Activated T-helper 1 cell treated with anti-CD3 and anti-CD28 coated beads, Interleukin-12 subunit alpha, Interleukin-12 subunit beta, Interleukin-2, Interleukin-4 antibody, amounts not matched to agents 30 ng/mL and 10 ng/mL and 1 ng/mL, durations not matched to agents 14 hours and 24 hours and 36 hours (primary cell): ENCODE data around the gene CUX1. TPM values are rescaled to one million over a fixed set of nuclear protein-coding genes. Genes with fewer than 3 reads are reported as not detected.

Source experiments
- DNase-seq: peaks from one replicate; pipeline ENCODE4 v3.0.0; 2021; ENCODE audit warnings: low spot score
- H3K27ac Mint-ChIP-seq: one replicate; pipeline ENCODE4 v1.8.0; 2021; ENCODE audit warnings: mild to moderate bottlenecking, mixed read lengths
- H3K27me3 Mint-ChIP-seq: one replicate; pipeline ENCODE4 v1.8.0; 2022; ENCODE audit warnings: mild to moderate bottlenecking, moderate library complexity, mixed read lengths; ENCODE audit not compliant: insufficient read depth
- H3K36me3 Mint-ChIP-seq: one replicate; pipeline ENCODE4 v1.8.0; 2021; ENCODE audit warnings: low read depth, mixed read lengths
- H3K4me1 Mint-ChIP-seq: one replicate; pipeline ENCODE4 v1.8.0; 2021; ENCODE audit warnings: low read depth, mixed read lengths
- H3K4me3 Mint-ChIP-seq: one replicate; pipeline ENCODE4 v1.8.0; 2021; ENCODE audit warnings: mild to moderate bottlenecking, moderate library complexity, mixed read lengths
- H3K9me3 Mint-ChIP-seq: one replicate; pipeline ENCODE4 v1.8.0; 2021; ENCODE audit warnings: mixed read lengths
- intact Hi-C: fragments of 100-400 bp; cut with micrococcal nuclease; formaldehyde crosslinking; loops from one replicate; pipeline ENCODE4 v1.15.1; 2024
- total RNA-seq: library from RNA; stranded (reverse); gene quantifications from 2 replicates; pipeline ENCODE4 v1.2.3, GENCODE V29; 2022

The CUX1 gene
- total RNA-seq, 1 donor from 2014 or later: 26.9 TPM

DNA sequence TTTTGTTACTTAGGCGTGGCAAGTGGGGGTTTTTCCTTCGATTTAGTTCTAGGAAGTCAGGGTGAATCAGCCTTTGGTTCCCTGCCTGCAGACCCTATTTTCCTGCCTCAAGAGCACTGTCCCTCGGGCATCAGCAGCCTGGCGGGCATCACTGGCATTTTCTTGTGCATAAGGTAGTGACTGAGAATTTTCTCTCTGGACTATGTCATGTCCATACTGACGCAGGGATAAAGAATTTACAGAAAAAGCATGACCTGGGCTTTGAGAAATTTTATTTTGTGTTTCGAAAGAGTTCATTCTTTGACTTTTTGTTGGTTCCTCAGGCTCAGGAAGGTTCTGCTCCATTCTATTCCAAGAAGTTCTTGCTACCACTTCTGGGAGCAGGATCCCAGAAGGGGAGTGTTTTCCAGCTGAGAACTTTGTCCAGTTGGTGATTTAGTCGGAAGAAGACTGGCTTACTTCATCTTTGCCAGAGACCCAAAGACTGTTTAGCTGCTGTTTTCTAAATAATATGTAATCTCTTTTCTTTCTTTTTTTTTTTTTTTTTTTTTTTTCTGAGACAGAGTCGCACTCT, 255.3 kb downstream of the CUX1 start:
- H3K4me3 Mint-ChIP-seq: no peak overlapping the region
- no peaks in the 10 kb centered on the region for H3K27me3 Mint-ChIP-seq
- DNase-seq: no peak
- peaks cover 2% of the 10 kb centered on the region for H3K36me3 Mint-ChIP-seq
- intact Hi-C loops: no loop called here
- H3K9me3 Mint-ChIP-seq: peaks cover 6% of the 10 kb centered on the region
- H3K4me1 Mint-ChIP-seq: no peaks in the 10 kb centered on the region
- no peak overlapping the region for H3K27ac Mint-ChIP-seq

GRCh38 chr7:102073931-102074880, 256.8 kb downstream of the CUX1 start:
- no peak overlapping the region for H3K27ac Mint-ChIP-seq
- peaks cover 6% of the 10 kb centered on the region for H3K9me3 Mint-ChIP-seq
- H3K27me3 Mint-ChIP-seq: no peaks in the 10 kb centered on the region
- H3K4me3 Mint-ChIP-seq: no peak overlapping the region
- peaks cover 2% of the 10 kb centered on the region for H3K36me3 Mint-ChIP-seq
- no peaks in the 10 kb centered on the region for H3K4me1 Mint-ChIP-seq
- DNase-seq: no peak
- intact Hi-C loops: no loop called here

- intact Hi-C loops: no loop called here
- H3K27ac Mint-ChIP-seq: no peak overlapping the region
- no peak overlapping the region for H3K4me3 Mint-ChIP-seq
- no peaks in the 10 kb centered on the region for H3K4me1 Mint-ChIP-seq
- no peaks in the 10 kb centered on the region for H3K27me3 Mint-ChIP-seq
- H3K9me3 Mint-ChIP-seq: peaks cover 6% of the 10 kb centered on the region
- DNase-seq: no peak
- peaks cover 2% of the 10 kb centered on the region for H3K36me3 Mint-ChIP-seq
Observed at GRCh38 chr7:102075126-102075525, 257.7 kb downstream of the CUX1 start.

- no peaks in the 10 kb centered on the region for H3K4me1 Mint-ChIP-seq
- H3K36me3 Mint-ChIP-seq: peaks cover 2% of the 10 kb centered on the region
- H3K27me3 Mint-ChIP-seq: no peaks in the 10 kb centered on the region
- H3K9me3 Mint-ChIP-seq: peaks cover 6% of the 10 kb centered on the region
- intact Hi-C loops: no loop called here
- H3K27ac Mint-ChIP-seq: no peak overlapping the region
- no peak overlapping the region for H3K4me3 Mint-ChIP-seq
- no peak for DNase-seq
Observed at GRCh38 chr7:102075553-102076135, 258.2 kb downstream of the CUX1 start.

DNA sequence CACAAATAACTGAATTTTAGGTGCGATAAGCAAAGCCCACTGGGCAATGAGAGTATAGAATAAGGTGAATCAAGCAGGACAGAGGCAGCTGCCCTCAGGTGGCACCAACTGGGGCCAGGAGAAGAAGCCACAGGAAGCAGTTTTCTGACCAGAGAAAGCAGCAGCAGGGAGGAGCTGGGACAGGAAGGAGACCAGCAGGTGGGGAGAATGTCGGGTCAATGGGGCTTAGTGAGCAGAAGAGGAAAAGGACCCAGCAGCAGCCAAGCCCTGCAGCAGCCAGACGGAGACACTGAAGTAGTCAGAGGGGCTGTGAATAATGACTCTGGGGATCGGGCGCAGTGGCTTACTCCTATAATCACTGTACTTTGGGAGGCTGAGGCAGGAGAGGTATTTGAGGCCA, 259.7 kb downstream of the CUX1 start:
- no peaks in the 10 kb centered on the region for H3K4me1 Mint-ChIP-seq
- H3K27ac Mint-ChIP-seq: no peak overlapping the region
- H3K27me3 Mint-ChIP-seq: no peaks in the 10 kb centered on the region
- DNase-seq: no peak
- no peaks in the 10 kb centered on the region for H3K36me3 Mint-ChIP-seq
- peaks cover under 1% of the 10 kb centered on the region for H3K9me3 Mint-ChIP-seq
- intact Hi-C loops: no loop called here
- no peak overlapping the region for H3K4me3 Mint-ChIP-seq

DNA sequence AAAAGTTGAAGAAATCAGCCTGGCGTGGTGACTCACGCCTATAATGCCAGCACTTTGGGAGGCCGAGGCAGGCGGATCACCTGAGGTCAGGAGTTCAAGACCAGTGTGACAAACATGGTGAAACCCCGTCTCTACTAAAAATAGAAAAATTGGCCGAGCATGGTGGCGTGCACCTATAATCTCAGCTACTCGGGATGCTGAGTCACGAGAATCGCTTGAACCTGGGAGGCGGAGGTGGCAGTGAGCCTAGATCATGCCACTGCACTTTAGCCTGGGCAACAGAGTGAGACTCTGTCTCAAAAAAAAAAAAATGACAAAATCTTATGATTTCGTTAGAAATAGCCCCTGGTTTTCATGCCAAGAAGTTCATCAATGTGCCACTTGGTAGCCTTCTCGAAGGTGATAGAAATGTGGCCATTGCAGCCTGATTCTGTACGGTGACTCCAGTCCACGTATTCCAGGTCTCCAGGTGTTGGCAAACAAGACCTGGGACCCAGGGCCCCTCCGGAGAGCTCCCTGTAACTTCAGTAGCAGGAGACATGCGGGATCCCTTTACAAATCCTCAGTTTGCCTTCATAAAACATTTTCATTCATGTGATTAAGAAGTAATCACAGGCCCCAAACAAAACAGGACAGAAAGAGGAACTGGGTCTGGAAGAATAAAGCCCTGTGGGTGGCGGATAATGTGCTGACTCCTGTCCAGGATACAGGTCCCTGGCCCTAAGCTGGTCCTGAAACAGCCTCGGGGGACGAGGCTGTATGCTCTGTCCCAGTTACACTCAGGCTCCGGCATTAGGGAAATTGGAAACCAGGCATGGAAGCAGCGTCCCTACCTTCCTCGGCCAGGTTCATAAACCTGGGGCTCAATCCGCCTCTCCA, 262.0 kb downstream of the CUX1 start:
- no peaks in the 10 kb centered on the region for H3K27me3 Mint-ChIP-seq
- H3K9me3 Mint-ChIP-seq: no peaks in the 10 kb centered on the region
- no peaks in the 10 kb centered on the region for H3K36me3 Mint-ChIP-seq
- intact Hi-C loops: no loop called here
- no peak overlapping the region for H3K27ac Mint-ChIP-seq
- DNase-seq: no peak
- H3K4me3 Mint-ChIP-seq: no peak overlapping the region
- H3K4me1 Mint-ChIP-seq: no peaks in the 10 kb centered on the region

GRCh38 chr7:102080019-102080433, 262.6 kb downstream of the CUX1 start:
- H3K27ac Mint-ChIP-seq: no peak overlapping the region
- DNase-seq: no peak
- intact Hi-C loops: no loop called here
- H3K4me3 Mint-ChIP-seq: no peak overlapping the region
- peaks cover 4% of the 10 kb centered on the region for H3K9me3 Mint-ChIP-seq
- H3K36me3 Mint-ChIP-seq: no peaks in the 10 kb centered on the region
- no peaks in the 10 kb centered on the region for H3K27me3 Mint-ChIP-seq
- H3K4me1 Mint-ChIP-seq: no peaks in the 10 kb centered on the region

DNA sequence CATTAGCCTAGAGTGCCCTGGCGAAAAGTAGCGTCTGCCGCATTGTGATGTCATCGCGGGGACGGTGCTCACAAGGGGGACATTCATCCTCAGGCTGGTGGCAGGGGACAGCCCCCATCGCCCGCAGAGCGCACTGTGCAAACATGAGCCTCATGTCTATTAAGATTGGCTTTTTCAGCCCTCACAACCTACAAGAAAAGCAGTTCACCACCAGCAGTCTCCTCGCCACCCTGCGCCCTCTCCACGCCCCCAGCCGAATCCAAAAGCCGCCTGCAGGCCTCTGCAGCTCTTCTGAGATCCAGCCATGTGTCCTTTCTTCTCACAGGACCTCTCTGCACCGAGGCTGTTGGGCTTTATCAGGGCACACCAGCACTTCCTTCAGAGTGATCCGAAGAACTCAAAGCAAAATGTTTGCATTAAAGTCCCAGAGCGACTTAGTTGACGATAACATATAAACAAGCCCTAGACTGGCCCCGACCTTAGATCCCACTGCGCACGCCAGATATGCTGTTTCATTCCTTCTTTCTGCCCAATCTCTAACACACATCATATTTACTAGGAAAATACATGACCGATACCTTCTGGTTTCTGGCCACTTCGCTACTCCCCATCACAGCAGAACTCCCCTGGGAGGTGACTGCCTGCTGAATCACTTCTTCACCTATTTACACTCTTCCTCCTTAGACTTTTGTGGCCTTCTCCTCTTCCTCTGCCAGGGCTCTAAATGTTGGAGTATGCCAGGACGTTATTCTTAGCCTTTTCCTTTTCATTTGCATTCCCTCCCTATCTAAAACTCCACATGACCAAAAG, 263.2 kb downstream of the CUX1 start:
- intact Hi-C loops: no loop called here
- Mint-ChIP-seq H3K27me3 (no peaks in the 10 kb centered on the region), H3K9me3 (peaks cover 9% of the 10 kb centered on the region), H3K36me3 (no peaks in the 10 kb centered on the region), H3K4me1 (no peaks in the 10 kb centered on the region), H3K4me3 (no peak overlapping the region), H3K27ac (no peak overlapping the region)
- no peak for DNase-seq

GRCh38 chr7:102081244-102081627, 263.8 kb downstream of the CUX1 start:
- Mint-ChIP-seq H3K4me1 (no peaks in the 10 kb centered on the region), H3K27me3 (no peaks in the 10 kb centered on the region), H3K9me3 (peaks cover 13% of the 10 kb centered on the region), H3K4me3 (no peak overlapping the region), H3K27ac (peak overlapping the region; percentile 21), H3K36me3 (peaks cover under 1% of the 10 kb centered on the region)
- DNase-seq: no peak
- intact Hi-C loops: no loop called here

- H3K9me3 Mint-ChIP-seq: peaks cover 14% of the 10 kb centered on the region
- DNase-seq: no peak
- H3K27ac Mint-ChIP-seq: no peak overlapping the region
- intact Hi-C loops: no loop called here
- H3K27me3 Mint-ChIP-seq: no peaks in the 10 kb centered on the region
- H3K4me1 Mint-ChIP-seq: no peaks in the 10 kb centered on the region
- H3K36me3 Mint-ChIP-seq: peaks cover 1% of the 10 kb centered on the region
- H3K4me3 Mint-ChIP-seq: no peak overlapping the region
Observed at GRCh38 chr7:102082693-102083368, 265.4 kb downstream of the CUX1 start.

- H3K27ac Mint-ChIP-seq: no peak overlapping the region
Observed at GRCh38 chr7:102085218-102085772, 267.9 kb downstream of the CUX1 start.

More at GRCh38 chr7:102085218-102085772, 267.9 kb downstream of the CUX1 start:
- H3K36me3 Mint-ChIP-seq: peaks cover 1% of the 10 kb centered on the region
- H3K9me3 Mint-ChIP-seq: peaks cover 26% of the 10 kb centered on the region
- intact Hi-C loops: no loop called here
- H3K4me3 Mint-ChIP-seq: no peak overlapping the region
- no peak for DNase-seq
- H3K4me1 Mint-ChIP-seq: no peaks in the 10 kb centered on the region
- H3K27me3 Mint-ChIP-seq: no peaks in the 10 kb centered on the region
